ENCODE data around the gene DDOST.

DNA sequence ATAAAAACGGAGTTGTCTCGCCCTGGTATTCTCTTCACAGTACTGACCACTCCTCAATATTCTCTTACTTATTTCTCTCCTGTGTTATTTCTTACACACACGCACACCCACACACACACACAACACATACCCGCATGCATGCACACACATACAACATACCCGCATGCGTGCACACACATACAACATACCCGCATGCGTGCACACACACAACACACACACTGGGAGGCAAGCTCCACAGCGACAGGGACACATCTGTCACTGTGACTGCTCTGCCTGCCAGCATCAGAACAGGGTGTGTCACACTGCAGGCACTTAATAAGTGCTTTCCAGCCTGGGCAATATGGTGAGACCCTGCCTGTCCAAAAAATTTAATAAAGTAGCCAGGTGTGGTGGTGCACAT lies 20.8 kb upstream of the DDOST start:
- TF ChIP-seq CTCF (IDR thresholded peaks at IDR 0.05; ENCODE audit: poor library complexity) (no peak), EZH2 (IDR thresholded peaks at IDR 0.05; ENCODE audit: borderline replicate concordance) (no peak)
